HT1080 (cell line): ENCODE data around the gene PLXNA3. TPM values are rescaled to one million over a fixed set of nuclear protein-coding genes. Genes with fewer than 3 reads are reported as not detected.

ENCODE experiments used
- DNase-seq: peaks from one replicate; pipeline ENCODE4 v3.0.0-alpha.2; 2015; ENCODE audit warnings: low read depth
- total RNA-seq: library from RNA; depleted of rRNA; stranded (reverse); fragments of >200 nt; shearing (Covaris generic); gene quantifications from 2 replicates; pipeline ENCODE4 v1.2.3, GENCODE V29; 2014

The PLXNA3 gene
- total RNA-seq, 1 experiment from 2014 or later: 3.4 TPM

GRCh38 chrX:154457491-154458115, 478 bp upstream of the PLXNA3 start:
- peak; percentile 20 for DNase-seq

- no peak for DNase-seq
These were observed 1.1 kb downstream of the PLXNA3 start for GRCh38 chrX:154458954-154459778.

GRCh38 chrX:154459832-154460231, 1.8 kb downstream of the PLXNA3 start:
- DNase-seq: no peak

- no peak for DNase-seq
These were observed 2.2 kb downstream of the PLXNA3 start for GRCh38 chrX:154460326-154460725.

GRCh38 chrX:154462396-154462795, 4.3 kb downstream of the PLXNA3 start:
- no peak for DNase-seq

- no peak for DNase-seq
These were observed 5.6 kb downstream of the PLXNA3 start for GRCh38 chrX:154463611-154464220.

- no peak for DNase-seq
These were observed 6.8 kb downstream of the PLXNA3 start for GRCh38 chrX:154464806-154465365.

- DNase-seq: no peak
These were observed 7.5 kb downstream of the PLXNA3 start for GRCh38 chrX:154465601-154466000.

- no peak for DNase-seq
These were observed 8.0 kb downstream of the PLXNA3 start for GRCh38 chrX:154466036-154466435.

GRCh38 chrX:154466907-154467306, 8.8 kb downstream of the PLXNA3 start:
- no peak for DNase-seq

- DNase-seq: no peak
These were observed 9.5 kb downstream of the PLXNA3 start for GRCh38 chrX:154467556-154467955.

- DNase-seq: no peak
These were observed 10.1 kb downstream of the PLXNA3 start for GRCh38 chrX:154468217-154468616.

- no peak for DNase-seq
These were observed 11.0 kb downstream of the PLXNA3 start for GRCh38 chrX:154469114-154469513.

- DNase-seq: no peak
These were observed 11.8 kb downstream of the PLXNA3 start for GRCh38 chrX:154469880-154470279.

- no peak for DNase-seq
These were observed 12.4 kb downstream of the PLXNA3 start for GRCh38 chrX:154470434-154470833.

- DNase-seq: no peak
These were observed 13.0 kb downstream of the PLXNA3 start for GRCh38 chrX:154470914-154471568.

- no peak for DNase-seq
These were observed 14.0 kb downstream of the PLXNA3 start for GRCh38 chrX:154471839-154472684.

GRCh38 chrX:154472685-154473632, 14.9 kb downstream of the PLXNA3 start:
- DNase-seq: no peak

GRCh38 chrX:154473683-154474082, 15.6 kb downstream of the PLXNA3 start:
- DNase-seq: no peak
